Activated B cell treated with CpG ODN at 0.5 μM for 24 hours (primary cell): ENCODE results near the gene CYB5B. TPM values are rescaled to one million over a fixed set of nuclear protein-coding genes. Genes with fewer than 3 reads are reported as not detected.

Source experiments
- ATAC-seq: fragments of 200-7000 bp; cut with Tn5 transposase; one replicate; pipeline ENCODE4 v1.10.0; 2021; ENCODE audit warnings: low read depth, mild to moderate bottlenecking, moderate library complexity
- CTCF ChIA-PET: fragments of 350-600 bp; sonication (Branson Sonifier 250); formaldehyde crosslinking; loops from one replicate; lab custom pipeline; 2021; ENCODE audit warnings: antibody characterized with exemption; lab: Charles Lee
- POLR2A ChIA-PET: fragments of 350-600 bp; sonication (Branson Sonifier 250); formaldehyde crosslinking; loops from one replicate; lab custom pipeline; 2021; ENCODE audit warnings: antibody characterized with exemption; lab: Charles Lee
- DNase-seq: peaks from one replicate; pipeline ENCODE4 v3.0.0; 2022
- H3K27ac Mint-ChIP-seq: one replicate; pipeline ENCODE4 v1.8.0; 2020; ENCODE audit warnings: mixed read lengths
- H3K27me3 Mint-ChIP-seq: one replicate; pipeline ENCODE4 v1.8.0; 2021; ENCODE audit warnings: mixed read lengths
- H3K36me3 Mint-ChIP-seq: one replicate; pipeline ENCODE4 v1.8.0; 2021; ENCODE audit warnings: low read depth, mixed read lengths
- H3K4me1 Mint-ChIP-seq: one replicate; pipeline ENCODE4 v1.8.0; 2021; ENCODE audit warnings: mixed read lengths
- H3K4me3 Mint-ChIP-seq: one replicate; pipeline ENCODE4 v1.8.0; 2020; ENCODE audit warnings: mild to moderate bottlenecking, mixed read lengths
- H3K9me3 Mint-ChIP-seq: one replicate; pipeline ENCODE4 v1.8.0; 2020; ENCODE audit warnings: mixed read lengths
- CTCF ChIP-seq: fragments of 200-600 bp; IDR thresholded peaks from one replicate; pipeline ENCODE4 v1.8.0; 2022; ENCODE audit warnings: antibody characterized with exemption, mild to moderate bottlenecking
- intact Hi-C: fragments of 100-400 bp; cut with micrococcal nuclease; formaldehyde crosslinking; loops from one replicate; pipeline ENCODE4 v1.15.1; 2024
- total RNA-seq: library from RNA; stranded (reverse); gene quantifications from 2 replicates; pipeline ENCODE4 v1.2.3, GENCODE V29; 2022

The CYB5B gene
- total RNA-seq, 1 donor from 2014 or later = 115 TPM

DNA sequence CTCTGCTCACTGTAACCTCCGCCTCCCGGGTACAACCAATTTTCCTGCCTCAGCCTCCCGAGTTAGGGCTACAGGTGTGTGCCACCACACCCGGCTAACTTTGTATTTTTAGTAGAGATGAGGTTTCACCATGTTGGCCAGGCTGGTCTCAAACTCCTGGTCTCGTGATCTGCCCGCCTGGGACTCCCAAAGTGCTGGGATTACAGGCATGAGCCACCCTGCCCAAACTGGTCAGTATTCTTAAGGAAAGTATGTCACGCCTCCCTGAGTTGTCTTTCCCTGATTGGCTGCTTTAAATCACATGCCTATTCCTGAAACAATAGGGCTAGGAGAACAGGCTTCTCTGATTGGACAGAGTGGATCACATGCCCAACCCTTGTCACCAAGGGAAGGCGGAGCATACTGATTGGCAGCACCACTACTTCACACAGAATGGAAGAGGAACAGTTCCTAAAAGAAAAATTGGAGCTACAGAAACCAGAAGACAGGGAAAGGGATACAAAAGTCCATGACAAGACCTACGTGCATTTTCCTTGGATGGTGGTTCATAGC lies 17.6 kb upstream of the CYB5B start:
- intact Hi-C loops = no loop called here
- TF ChIP-seq CTCF = no peak
- POLR2A ChIA-PET = interaction anchor here (0.7 kb wide), 1 partner anchor 171 kb away, joined by 4 read pairs; no protein-coding TSS in a partner anchor
- CTCF ChIA-PET = no interaction called here
- DNase-seq (no peak), ATAC-seq (no peak)
- H3K36me3 Mint-ChIP-seq = no peaks in the 10 kb centered on the region
- no peak overlapping the region for H3K27ac Mint-ChIP-seq
- H3K27me3 Mint-ChIP-seq = no peaks in the 10 kb centered on the region
- no peaks in the 10 kb centered on the region for H3K9me3 Mint-ChIP-seq
- H3K4me3 Mint-ChIP-seq = no peak overlapping the region
- peaks cover 8% of the 10 kb centered on the region for H3K4me1 Mint-ChIP-seq

GRCh38 chr16:69407702-69408323 lies 16.6 kb upstream of the CYB5B start:
- ATAC-seq (no peak), DNase-seq (no peak)
- POLR2A ChIA-PET = interaction anchor here (0.7 kb wide), 1 partner anchor 170 kb away, joined by 4 read pairs; no protein-coding TSS in a partner anchor
- Mint-ChIP-seq H3K9me3 (no peaks in the 10 kb centered on the region), H3K36me3 (no peaks in the 10 kb centered on the region), H3K27ac (no peak overlapping the region), H3K27me3 (no peaks in the 10 kb centered on the region), H3K4me3 (no peak overlapping the region), H3K4me1 (peaks cover under 1% of the 10 kb centered on the region)
- CTCF ChIA-PET = no interaction called here
- TF ChIP-seq CTCF = no peak
- intact Hi-C loops = no loop called here

DNA sequence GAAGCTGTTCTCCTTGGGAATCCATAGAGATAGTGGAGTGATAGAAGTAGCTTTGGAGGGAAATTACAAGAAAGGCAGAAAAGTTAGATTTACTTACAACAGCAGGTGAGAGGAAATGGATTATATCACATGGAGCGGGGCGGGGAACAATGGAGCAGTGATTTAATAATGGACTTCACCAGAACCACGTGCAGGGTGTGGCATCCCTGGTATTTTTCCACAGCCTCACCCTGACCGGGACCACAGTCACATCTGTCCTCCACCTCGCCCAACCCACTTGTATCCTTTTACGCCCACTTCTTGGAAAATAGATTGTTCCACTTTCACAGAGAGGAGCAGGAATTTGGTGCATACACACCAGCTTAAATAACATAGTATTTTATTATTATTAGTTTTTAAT lies 15.9 kb upstream of the CYB5B start:
- CTCF ChIA-PET = interaction anchor here (1.3 kb wide), 1 partner anchor 14 kb away, joined by 3 read pairs; no protein-coding TSS in a partner anchor
- ATAC-seq (no peak), DNase-seq (no peak)
- Mint-ChIP-seq H3K27me3 (no peaks in the 10 kb centered on the region), H3K36me3 (no peaks in the 10 kb centered on the region), H3K4me3 (no peak overlapping the region), H3K9me3 (no peaks in the 10 kb centered on the region), H3K4me1 (no peaks in the 10 kb centered on the region), H3K27ac (no peak overlapping the region)
- POLR2A ChIA-PET = no interaction called here
- TF ChIP-seq CTCF = no peak
- intact Hi-C loops = no loop called here

DNA sequence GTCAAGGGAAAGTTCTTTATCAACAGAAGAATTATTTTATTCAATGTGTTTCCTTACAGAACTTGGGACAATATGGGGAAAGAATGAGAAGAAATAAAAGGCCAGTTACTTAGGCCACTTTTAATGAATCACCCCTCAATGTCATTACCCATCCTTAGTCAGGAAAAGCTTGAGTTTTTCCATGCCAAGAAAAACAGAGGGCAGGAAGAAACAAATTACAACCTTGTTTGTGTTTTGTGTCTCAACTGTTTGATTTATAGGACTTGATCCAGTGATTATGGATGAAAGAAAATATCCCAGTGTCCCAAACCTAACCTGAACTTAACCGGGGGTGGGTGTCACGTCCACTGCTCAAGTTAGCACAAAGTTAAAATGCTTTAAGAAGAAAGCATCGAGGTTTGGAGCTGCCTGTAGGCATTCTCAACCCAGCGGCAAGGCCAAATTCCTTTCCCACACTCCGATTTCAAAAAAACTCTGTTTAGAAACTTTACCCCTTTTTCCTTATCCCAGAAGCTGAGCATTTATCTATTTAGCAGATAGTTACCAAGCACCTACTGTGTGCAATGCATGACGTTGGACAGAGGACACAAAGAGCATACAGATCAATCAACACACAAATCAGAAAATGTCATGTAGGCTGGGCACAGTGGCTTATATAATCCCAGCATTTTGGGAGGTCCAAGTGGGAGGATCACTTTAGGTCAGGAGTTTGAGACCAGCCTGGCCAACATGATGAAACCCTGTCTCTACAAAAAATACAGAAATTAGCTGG lies 14.0 kb upstream of the CYB5B start:
- no peak for ATAC-seq
- H3K27me3 Mint-ChIP-seq = no peaks in the 10 kb centered on the region
- intact Hi-C loops = no loop called here
- no peaks in the 10 kb centered on the region for H3K4me1 Mint-ChIP-seq
- CTCF ChIA-PET = interaction anchor here (0.9 kb wide), 1 partner anchor 16 kb away, joined by 3 read pairs; no protein-coding TSS in a partner anchor
- H3K36me3 Mint-ChIP-seq = no peaks in the 10 kb centered on the region
- H3K4me3 Mint-ChIP-seq = no peak overlapping the region
- no peak for DNase-seq
- no peak for TF ChIP-seq CTCF
- H3K27ac Mint-ChIP-seq = no peak overlapping the region
- H3K9me3 Mint-ChIP-seq = no peaks in the 10 kb centered on the region
- POLR2A ChIA-PET = no interaction called here
